GM23338 (cell line): ENCODE measurements around the gene GCNT1. TPM values are rescaled to one million over a fixed set of nuclear protein-coding genes. Genes with fewer than 3 reads are reported as not detected.

Experiments
- ATAC-seq: fragments of 200-7000 bp; cut with Tn5 transposase; 3 replicates; pipeline ENCODE4 v1.9.1; 2020
- DNase-seq: peaks from one replicate; pipeline ENCODE4 v3.0.0-alpha.2; 2015; ENCODE audit warnings: low spot score
- H2AFZ ChIP-seq: fragments of 200-600 bp; sonication (generic); 2 replicates; pipeline ENCODE4 v1.8.0; 2016; ENCODE audit warnings: antibody characterized with exemption, mild to moderate bottlenecking, moderate library complexity
- H3F3A ChIP-seq: fragments of 200-600 bp; sonication (generic); replicated peaks from 2 replicates; pipeline ENCODE4 v1.8.0; 2017; ENCODE audit warnings: antibody characterized with exemption, mixed run types, low read depth
- H3K27ac ChIP-seq: fragments of 200-600 bp; sonication (generic); 2 replicates; pipeline ENCODE4 v1.6.1; 2016; ENCODE audit warnings: low read depth
- H3K27me3 ChIP-seq: fragments of 200-600 bp; sonication (generic); 2 replicates; pipeline ENCODE4 v1.8.0; 2016; ENCODE audit warnings: mild to moderate bottlenecking, mixed run types, moderate library complexity; ENCODE audit not compliant: insufficient read depth
- H3K36me3 ChIP-seq: fragments of 200-600 bp; sonication (generic); 2 replicates; pipeline ENCODE4 v1.8.0; 2016; ENCODE audit warnings: mild to moderate bottlenecking; ENCODE audit not compliant: insufficient read depth
- H3K4me1 ChIP-seq: fragments of 200-600 bp; sonication (generic); 2 replicates; pipeline ENCODE4 v1.8.0; 2016; ENCODE audit warnings: mild to moderate bottlenecking, moderate library complexity; ENCODE audit not compliant: insufficient read depth
- H3K4me2 ChIP-seq: fragments of 200-600 bp; sonication (generic); 2 replicates; pipeline ENCODE4 v1.7.1; 2017; ENCODE audit warnings: mixed run types
- H3K4me3 ChIP-seq: fragments of 200-600 bp; sonication (generic); 2 replicates; pipeline ENCODE4 v1.6.1; 2016; ENCODE audit warnings: mixed run types
- H3K79me2 ChIP-seq: fragments of 200-600 bp; sonication (generic); replicated peaks from 2 replicates; pipeline ENCODE4 v1.8.0; 2017; ENCODE audit warnings: mild to moderate bottlenecking; ENCODE audit not compliant: insufficient read depth
- H3K9me2 ChIP-seq: fragments of 200-600 bp; sonication (generic); 2 replicates; pipeline ENCODE4 v1.8.0; 2017; ENCODE audit not compliant: insufficient read depth
- H4K20me1 ChIP-seq: fragments of 200-600 bp; sonication (generic); replicated peaks from 2 replicates; pipeline ENCODE4 v1.8.0; 2017; ENCODE audit warnings: mild to moderate bottlenecking; ENCODE audit not compliant: insufficient read depth
- H3K27ac Mint-ChIP-seq: 2 replicates; pipeline ENCODE4 v1.8.0; 2020; ENCODE audit warnings: inconsistent platforms, mild to moderate bottlenecking, moderate library complexity, mixed read lengths
- H3K27me3 Mint-ChIP-seq: 3 replicates; pipeline ENCODE4 v1.8.0; 2022; ENCODE audit warnings: low read depth, mild to moderate bottlenecking, moderate library complexity, mixed read lengths, inconsistent platforms; ENCODE audit not compliant: insufficient read depth, poor library complexity
- H3K36me3 Mint-ChIP-seq: 3 replicates; pipeline ENCODE4 v1.8.0; 2021; ENCODE audit warnings: low read depth, mild to moderate bottlenecking, inconsistent platforms, moderate library complexity, mixed read lengths
- H3K4me1 Mint-ChIP-seq: 3 replicates; pipeline ENCODE4 v1.8.0; 2020; ENCODE audit warnings: mild to moderate bottlenecking, inconsistent platforms, mixed read lengths
- H3K4me3 Mint-ChIP-seq: 3 replicates; pipeline ENCODE4 v1.8.0; 2021; ENCODE audit warnings: moderate library complexity, mild to moderate bottlenecking, inconsistent platforms, mixed read lengths
- H3K9me3 Mint-ChIP-seq: 3 replicates; pipeline ENCODE4 v1.8.0; 2020; ENCODE audit warnings: moderate library complexity, mild to moderate bottlenecking, inconsistent platforms, mixed read lengths
- CTCF ChIP-seq, 2 experiments: fragments of 200-600 bp in 1 of 2; sonication (generic) in 1 of 2; conservative IDR thresholded peaks; 2 replicates each; pipeline versions ENCODE4 v1.5.1 to v1.6.1; 2016 to 2017; ENCODE audit warnings: antibody characterized with exemption in 2 of 2, low read depth in 2 of 2, mild to moderate bottlenecking in 2 of 2, moderate library complexity in 1 of 2
- ETS1 ChIP-seq: IDR thresholded peaks from 2 replicates; pipeline ENCODE4 v1.6.1; 2016; ENCODE audit warnings: antibody characterized with exemption
- EZH2phosphoT487 ChIP-seq: fragments of 200-600 bp; sonication (generic); IDR thresholded peaks from one replicate; pipeline ENCODE4 v1.8.1; 2018; ENCODE audit warnings: antibody characterized with exemption; ENCODE audit not compliant: unreplicated experiment
- POLR2AphosphoS5 ChIP-seq: IDR thresholded peaks from 2 replicates; pipeline ENCODE4 v1.6.1; 2016; ENCODE audit warnings: antibody characterized with exemption, low read depth
- REST ChIP-seq: IDR thresholded peaks from one replicate; pipeline ENCODE4 v1.6.1; 2018; ENCODE audit warnings: antibody characterized with exemption; ENCODE audit not compliant: unreplicated experiment
- ZNF462 ChIP-seq: fragments of 250-450 bp; sonication (Bioruptor Pico); IDR thresholded peaks from 2 replicates; pipeline ENCODE4 v1.5.0; 2020; ENCODE audit warnings: mild to moderate bottlenecking, moderate library complexity
- polyA plus RNA-seq: library from polyadenylated mRNA; unstranded; fragments of >200 nt; fragmentation: Nextera tagmentation; extraction: Ambion mirVana; gene quantifications from 2 replicates; pipeline ENCODE4 v1.2.1, GENCODE V29; 2016
- total RNA-seq: library from RNA; depleted of rRNA; stranded (reverse); fragments of >200 nt; shearing (Covaris generic); gene quantifications from 2 replicates; pipeline ENCODE4 v1.2.3, GENCODE V29; 2014

Gene GCNT1
- total and polyA plus RNA-seq, 2 experiments from 2014 or later, result 4.2 to 11.4 TPM

- Histone ChIP-seq H3K27ac (no peak overlapping the region), H3K79me2 (no peaks in the 10 kb centered on the region), H3K4me3 (no peak overlapping the region), H3F3A (no peaks in the 10 kb centered on the region), H3K36me3 (no peaks in the 10 kb centered on the region), H3K4me2 (no peak overlapping the region), H4K20me1 (no peaks in the 10 kb centered on the region), H3K9me2 (no peaks in the 10 kb centered on the region), H2AFZ (no peak overlapping the region), H3K27me3 (no peaks in the 10 kb centered on the region), H3K4me1 (peaks cover 16% of the 10 kb centered on the region)
- TF ChIP-seq EZH2phosphoT487, result no peak
- no peak for TF ChIP-seq REST
- TF ChIP-seq POLR2AphosphoS5, result no peak
- TF ChIP-seq ZNF462, result no peak
- TF ChIP-seq ETS1, result no peak
- peak; percentile 69 to 71 for TF ChIP-seq CTCF (conservative IDR thresholded peaks at IDR 0.05; ENCODE audit: low read depth in 2 of 2)
- Mint-ChIP-seq H3K4me1 (peaks cover 25% of the 10 kb centered on the region), H3K36me3 (0 out of 3 replicates have a peak, but pooled peaks cover 4% of the 10 kb centered on the region), H3K27ac (no peak overlapping the region), H3K4me3 (no peak overlapping the region), H3K9me3 (peaks cover 2% of the 10 kb centered on the region; the same call in 1 of the 3 replicates), H3K27me3 (peaks cover 6% of the 10 kb centered on the region)
- ATAC-seq (peak; percentile 67), DNase-seq (peak; percentile 72)
These were observed 39.1 kb upstream of the GCNT1 start for GRCh38 chr9:76419782-76420380.
